HepG2 (cell line): Measurements from ENCODE around the gene FAM50A. TPM values are rescaled to one million over a fixed set of nuclear protein-coding genes. Genes with fewer than 3 reads are reported as not detected.

ENCODE experiments used
- ATAC-seq: fragments of 200-7000 bp; cut with Tn5 transposase; 3 replicates; pipeline ENCODE4 v1.9.1; 2020; ENCODE audit warnings: mild to moderate bottlenecking, moderate library complexity
- BruUV-seq: library from RNA; stranded (reverse); fragments of 400-500 nt; replicated peaks from 2 replicates; lab custom pipeline; 2021; lab: Mats Ljungman, UMichigan
- CTCF ChIA-PET: fragments of 300-600 bp; formaldehyde crosslinking; extraction: SDS; loops from one replicate; lab custom pipeline; 2021; ENCODE audit warnings: low total read pairs, inconsistent platforms, low intra/inter-chr PET ratio; lab: Yijun Ruan, JAX
- POLR2A ChIA-PET: fragments of 350-600 bp; sonication (Branson Sonifier 250); formaldehyde crosslinking; loops from one replicate; lab custom pipeline; 2020; ENCODE audit warnings: antibody characterized with exemption, inconsistent platforms; lab: Yijun Ruan, JAX
- DNase-seq: peaks from one replicate; pipeline ENCODE4 v3.0.0-alpha.2; 2015; ENCODE audit warnings: low spot score
- FAIRE-seq: peaks from 3 replicates; lab custom pipeline; 2011; peaks lifted over from hg19 to GRCh38; lab: Jason Lieb, UNC
- H2AFZ ChIP-seq: one replicate; pipeline ENCODE4 v1.6.1; 2011; ENCODE audit warnings: low read length, inconsistent platforms
- H3K27ac ChIP-seq: fragments of 300-600 bp; 3 replicates; pipeline ENCODE4 v1.8.0; 2011; ENCODE audit warnings: mixed run types, mild to moderate bottlenecking, mixed read lengths, low read length, inconsistent platforms; ENCODE audit not compliant: insufficient read depth; ENCODE audit errors: extremely low read length
- H3K27me3 ChIP-seq, 2 experiments: fragments of 200-600 bp in 1 of 2; 2 replicates in 1 of 2; 3 replicates in 1 of 2; pipeline versions ENCODE4 v1.6.0 to v1.8.0; 2011; ENCODE audit warnings: low read length in 2 of 2, mild to moderate bottlenecking in 2 of 2, moderate library complexity in 2 of 2, inconsistent platforms in 1 of 2; ENCODE audit not compliant: insufficient read depth in 2 of 2, control insufficient read depth in 1 of 2
- H3K36me3 ChIP-seq, 2 experiments: fragments of 200-600 bp in 1 of 2; replicated peaks in 1 of 2; 2 replicates in 1 of 2; 3 replicates in 1 of 2; pipeline versions ENCODE4 v1.5.1 to v1.8.0; 2011; ENCODE audit warnings: low read length in 2 of 2, inconsistent platforms in 1 of 2; ENCODE audit not compliant: insufficient read depth in 2 of 2, control insufficient read depth in 1 of 2
- H3K4me1 ChIP-seq: 2 replicates; pipeline ENCODE4 v1.5.1; 2012; ENCODE audit warnings: low read length, inconsistent platforms; ENCODE audit not compliant: insufficient read depth
- H3K4me2 ChIP-seq: 2 replicates; pipeline ENCODE4 v1.6.0; 2011; ENCODE audit warnings: low read depth, low read length, inconsistent platforms
- H3K4me3 ChIP-seq, 3 experiments: fragments of 200-600 bp in 1 of 3; sonication (generic), shearing (Covaris generic) in 1 of 3; replicated peaks in 1 of 3; 2 replicates each; pipeline ENCODE4 v1.5.1; 2011 to 2016; ENCODE audit warnings: low read length in 3 of 3, inconsistent platforms in 2 of 3, low read depth in 2 of 3, mild to moderate bottlenecking in 2 of 3, control low read depth in 1 of 3, mixed read lengths in 1 of 3; ENCODE audit not compliant: insufficient read depth in 1 of 3
- H3K79me2 ChIP-seq: one replicate; pipeline ENCODE4 v1.6.1; 2011; ENCODE audit warnings: low read length, inconsistent platforms; ENCODE audit not compliant: insufficient read depth
- H3K9ac ChIP-seq: 2 replicates; pipeline ENCODE4 v1.6.0; 2011; ENCODE audit warnings: mild to moderate bottlenecking, low read depth, low read length, inconsistent platforms; ENCODE audit not compliant: insufficient read depth
- H3K9me3 ChIP-seq: 2 replicates; pipeline ENCODE4 v1.5.1; 2012; ENCODE audit warnings: mild to moderate bottlenecking, low read length
- H4K20me1 ChIP-seq: 2 replicates; pipeline ENCODE4 v1.6.0; 2011; ENCODE audit warnings: inconsistent platforms, mild to moderate bottlenecking, low read length, moderate library complexity; ENCODE audit not compliant: insufficient read depth
- ATF7 ChIP-seq, 2 experiments: fragments of 450-650 bp in 1 of 2; sonication (generic) in 1 of 2; formaldehyde crosslinking in 1 of 2; IDR thresholded peaks; 2 replicates each; pipeline versions ENCODE4 v1.4.0 to v1.6.1; 2016 to 2020; ENCODE audit warnings: antibody characterized with exemption in 1 of 2, mild to moderate bottlenecking in 1 of 2, missing genetic modification reagents in 1 of 2
- ONECUT2 ChIP-seq: sonication (generic); formaldehyde crosslinking; IDR thresholded peaks from 2 replicates; pipeline ENCODE4 v1.4.0; 2020; ENCODE audit warnings: missing genetic modification reagents
- SMAD3 ChIP-seq: sonication (generic); formaldehyde crosslinking; IDR thresholded peaks from 2 replicates; pipeline ENCODE4 v1.4.0; 2020; ENCODE audit warnings: missing genetic modification reagents
- ZBTB2 ChIP-seq: sonication (generic); formaldehyde crosslinking; IDR thresholded peaks from 2 replicates; pipeline ENCODE4 v1.8.0; 2022; ENCODE audit warnings: low read depth, missing genetic modification reagents
- ZNF713 ChIP-seq: sonication (generic); formaldehyde crosslinking; IDR thresholded peaks from 2 replicates; pipeline ENCODE4 v1.4.0; 2020; ENCODE audit warnings: mild to moderate bottlenecking, missing genetic modification reagents
- WGBS: methylation state at CpG from one replicate; pipeline ENCODE4 v1.1.6; 2017; ENCODE audit warnings: low lambda C conversion rate; 5-methylcytosine and 5-hydroxymethylcytosine counted together
- in situ Hi-C: cut with HindIII; loops from 2 replicates; pipeline ENCODE4 v1.10.0; 2017; ENCODE audit warnings: low pct_unique_long_range_greater_than_20kb; ENCODE audit not compliant: extremely low pct_ligation_motif_present
- intact Hi-C: fragments of 100-400 bp; cut with micrococcal nuclease; formaldehyde crosslinking; loops from one replicate; pipeline ENCODE4 v1.10.0; 2022; ENCODE audit not compliant: unreplicated experiment
- polyA plus RNA-seq, 8 experiments: library from polyadenylated mRNA; depleted of rRNA in 3 of 8; stranded (reverse) in 7 of 8; unstranded in 1 of 8; fragments of >200 nt; fragmentation: Illumina TruSeq in 4 of 8; extraction: Trizol in 4 of 8; gene quantifications; 2 replicates each; pipeline versions ENCODE4 v1.2.1 to v1.2.3, GENCODE V29; 2011 to 2016; ENCODE audit warnings: low read depth in 4 of 8, missing spikeins in 1 of 8, mixed read lengths in 1 of 8; ENCODE audit not compliant: insufficient read depth in 1 of 8
- total RNA-seq, 5 experiments: library from RNA; depleted of rRNA; stranded (reverse); fragments of >200 nt; fragmentation: Illumina TruSeq; extraction: Trizol; gene quantifications; 2 replicates each; pipeline ENCODE4 v1.2.3, GENCODE V29; 2016; ENCODE audit warnings: low read depth in 1 of 5

FAM50A gene
- total and polyA plus RNA-seq, 2 of the 13 experiments (the other 11 are each of a cell fraction or from before 2014, with no cell fraction given) = 30.7 to 40.7 TPM

- H3K79me2 ChIP-seq = peaks cover 14% of the 10 kb centered on the region
- no peak for ATAC-seq
- H3K36me3 ChIP-seq = peaks cover 0 to 2% of the 10 kb centered on the region in 2 experiments; a peak in 3 of 5 replicates
- ChIA-PET CTCF (no interaction called here), POLR2A (no interaction called here)
- no peak for FAIRE-seq
- H4K20me1 ChIP-seq = no peaks in the 10 kb centered on the region
- DNase-seq = no peak
- 99% methylated on average over 10 of the region's 18 CpGs for WGBS
- intact Hi-C loops = no loop called here
- peaks cover 11% of the 10 kb centered on the region for H3K4me1 ChIP-seq
- H3K27ac ChIP-seq = no peak overlapping the region
- H3K4me3 ChIP-seq = no peak overlapping the region
- no peak overlapping the region for H3K9ac ChIP-seq
- H3K4me2 ChIP-seq = no peak overlapping the region
- H3K9me3 ChIP-seq = no peaks in the 10 kb centered on the region
- no peak for TF ChIP-seq ZNF713 (CRISPR knock-in tag)
- in situ Hi-C loops = no loop called here
- BruUV-seq = no TSS peak
- H3K27me3 ChIP-seq = no peaks in the 10 kb centered on the region
- H2AFZ ChIP-seq = no peak overlapping the region
Observed at GRCh38 chrX:154439841-154440240, 4.1 kb upstream of the FAM50A start.

- Histone ChIP-seq H3K9me3 (no peaks in the 10 kb centered on the region), H3K27me3 (no peaks in the 10 kb centered on the region), H3K4me1 (peaks cover 19% of the 10 kb centered on the region), H3K79me2 (peaks cover 16% of the 10 kb centered on the region), H3K4me3 (no peak overlapping the region), H3K4me2 (no peak overlapping the region), H4K20me1 (no peaks in the 10 kb centered on the region), H3K27ac (no peak overlapping the region), H3K9ac (no peak overlapping the region), H3K36me3 (peaks cover 0 to 2% of the 10 kb centered on the region in 2 experiments; a peak in 3 of 5 replicates), H2AFZ (no peak overlapping the region)
- POLR2A ChIA-PET = no interaction called here
- BruUV-seq = no TSS peak
- WGBS = 97% methylated on average over 6 of the region's 17 CpGs
- in situ Hi-C loops (no loop called here), intact Hi-C loops (no loop called here)
- DNase-seq (no peak), ATAC-seq (no peak), FAIRE-seq (no peak)
- CTCF ChIA-PET = no interaction called here
- TF ChIP-seq ZBTB2 (no peak), SMAD3 (CRISPR knock-in tag) (no peak), ONECUT2 (CRISPR knock-in tag) (no peak), ATF7 (IDR thresholded peaks at IDR 0.05) (peak; percentile 48; the same call in 1 of the 2 replicates), ATF7 (CRISPR knock-in tag; IDR thresholded peaks at IDR 0.05) (no peak)
Observed at GRCh38 chrX:154440623-154441357, 3.2 kb upstream of the FAM50A start.
